GM18511 (cell line): Measurements from ENCODE around the gene RINL.
"Not testable (repeated sequence)": the region's sequence is repeated elsewhere in the genome, so short reads cannot be mapped to it uniquely, and the experiment has no call there.

Experiments
- ATAC-seq: cut with Tn5 transposase; IDR thresholded peaks from one replicate; pipeline ENCODE4 v1.9.1; 2021; ENCODE audit warnings: mild to moderate bottlenecking, moderate library complexity; ENCODE audit not compliant: unreplicated experiment

The RINL gene

DNA sequence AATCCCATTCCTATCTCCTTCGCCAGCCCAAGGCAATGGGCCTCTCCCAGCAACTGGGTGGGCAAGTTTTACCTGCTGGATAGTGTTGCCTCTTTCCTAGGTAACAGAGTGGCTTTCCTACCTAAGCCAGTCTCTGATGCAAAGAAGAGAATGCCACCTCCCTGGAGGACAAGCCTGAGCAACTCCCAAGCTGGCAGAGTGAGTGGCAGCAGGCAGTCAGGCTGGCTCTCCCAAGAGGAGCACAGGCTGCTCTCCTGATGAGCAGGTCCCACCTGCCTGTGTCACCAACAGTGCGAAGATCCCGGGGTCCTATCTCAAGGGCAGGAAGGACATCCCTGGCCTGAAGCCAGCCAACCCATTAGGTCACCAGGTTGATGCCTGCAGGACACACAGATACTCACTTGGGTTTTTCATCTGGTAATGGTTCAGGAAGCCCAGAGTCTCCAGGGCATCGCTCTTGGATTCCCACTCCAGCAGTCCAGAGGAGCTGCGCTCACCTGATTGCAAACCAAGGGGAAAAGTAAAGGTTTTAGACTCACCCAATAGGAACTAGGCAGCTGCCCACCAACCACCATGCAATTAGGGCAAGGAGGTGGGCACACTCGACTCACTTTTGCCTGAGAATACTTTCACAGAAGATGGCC is 41.0 kb downstream of the RINL start:
- ATAC-seq: no peak

DNA sequence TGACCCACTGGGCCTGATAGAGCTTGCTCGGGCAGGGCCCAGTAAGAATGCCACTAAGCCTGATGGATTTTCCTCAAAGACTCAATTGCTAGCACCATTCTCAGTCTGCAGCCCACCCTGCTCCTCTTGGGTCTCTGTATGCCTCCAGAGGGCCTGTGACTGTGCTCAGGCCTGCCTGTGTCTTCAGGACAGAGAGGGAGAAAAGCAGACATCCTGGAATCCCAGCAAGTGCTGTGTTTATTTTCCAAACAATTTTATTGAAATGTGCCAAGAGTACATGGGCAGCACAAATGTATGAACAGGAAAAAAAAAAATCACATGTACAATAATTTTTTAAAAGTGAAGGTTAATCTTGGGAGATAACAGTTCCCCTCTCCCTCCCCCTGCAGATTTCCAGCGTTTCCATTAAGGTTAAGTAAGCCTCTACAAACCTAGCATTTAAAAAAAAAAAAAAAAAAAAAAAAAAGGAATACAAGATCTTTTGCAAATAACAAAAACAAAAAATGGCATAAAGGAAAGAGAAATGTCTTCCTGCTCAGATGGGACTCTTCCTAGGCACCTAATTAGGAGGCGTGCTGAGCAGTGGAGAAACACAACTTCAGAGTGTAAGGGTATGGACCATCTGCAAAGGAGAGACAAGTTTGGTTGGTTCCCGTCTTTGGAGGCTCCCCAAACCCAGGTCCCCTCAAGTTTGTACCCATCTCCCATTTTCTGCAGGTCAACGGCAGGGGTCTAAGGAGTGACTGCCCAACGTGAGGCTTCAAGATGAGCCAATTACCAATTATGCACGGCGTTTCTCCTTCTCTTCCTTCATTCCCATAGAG is 41.7 kb downstream of the RINL start:
- ATAC-seq: no peak

DNA sequence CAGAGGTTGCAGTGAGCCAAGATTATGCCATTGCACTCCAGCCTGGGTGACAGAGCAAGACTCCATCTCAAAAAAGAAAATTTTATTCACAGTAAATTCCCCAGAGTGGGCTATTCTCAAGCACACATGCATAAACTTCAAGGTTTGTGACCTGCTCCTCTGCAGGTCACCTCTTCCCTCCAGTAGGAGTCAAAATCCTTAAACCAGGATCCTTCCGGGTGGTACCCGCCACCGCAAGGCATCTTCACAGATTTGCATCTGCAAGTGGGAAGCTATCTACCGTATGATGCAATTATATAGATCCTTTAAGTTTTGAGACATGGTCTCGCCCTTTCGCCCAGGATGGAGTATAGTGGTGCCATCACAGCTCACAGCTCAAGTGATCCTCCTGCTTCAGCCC is 43.5 kb downstream of the RINL start:
- ATAC-seq: no peak

DNA sequence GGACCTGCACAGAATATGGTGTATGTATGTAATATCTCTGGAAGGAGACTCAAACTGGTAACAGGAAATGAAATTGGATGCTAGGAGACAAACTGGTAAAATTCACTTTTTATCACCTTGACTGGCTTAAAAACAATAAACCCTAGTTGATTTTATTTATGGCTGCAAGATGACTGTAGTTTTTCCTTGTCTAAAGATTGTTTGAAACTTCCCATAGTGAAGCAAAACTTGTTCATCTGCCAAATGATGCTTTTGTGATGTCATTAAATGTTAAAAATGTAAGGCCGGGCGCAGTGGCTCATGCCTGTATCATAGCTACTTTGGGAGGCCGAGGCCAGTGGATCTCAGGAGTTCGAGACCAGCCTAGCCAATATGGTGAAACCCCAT is 44.0 kb downstream of the RINL start:
- no peak for ATAC-seq

- ATAC-seq: no peak
Measured at GRCh38 chr19:38833092-38833425, 45.0 kb downstream of the RINL start.

- peak; percentile 68 for ATAC-seq
Measured at GRCh38 chr19:38831142-38831605, 46.9 kb downstream of the RINL start.

DNA sequence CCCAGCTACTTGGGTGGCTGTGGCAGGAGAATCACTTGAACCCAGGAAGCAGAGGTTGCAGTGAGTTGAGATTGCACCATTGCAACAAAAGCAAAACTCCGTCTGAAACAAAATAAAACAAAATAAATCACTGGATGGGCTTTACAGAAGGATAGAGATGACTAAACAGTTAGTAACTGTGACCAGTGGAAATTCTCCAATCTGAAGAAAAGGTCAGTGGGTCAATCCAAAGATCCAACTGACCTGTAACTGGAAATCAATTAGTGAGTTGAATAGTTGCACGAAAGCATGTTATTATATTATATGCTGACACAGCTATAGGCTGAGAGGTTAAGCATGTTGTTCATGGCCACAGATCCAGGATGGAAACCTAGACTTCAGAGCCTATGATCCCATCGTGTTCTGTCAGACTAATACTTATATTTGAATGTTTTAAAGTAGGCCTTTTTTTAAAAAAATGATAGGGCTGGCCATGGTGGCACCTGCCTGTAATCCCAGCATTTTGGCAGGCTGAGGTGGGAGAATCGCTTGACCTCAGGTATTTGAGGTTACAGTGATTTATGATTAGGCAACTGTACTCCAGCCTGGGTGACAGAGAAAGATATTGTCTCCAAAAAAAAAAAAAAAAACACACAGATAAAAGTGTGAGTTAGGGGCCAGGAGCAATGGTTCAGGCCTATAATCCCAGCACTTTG is 47.9 kb downstream of the RINL start:
- no peak for ATAC-seq

DNA sequence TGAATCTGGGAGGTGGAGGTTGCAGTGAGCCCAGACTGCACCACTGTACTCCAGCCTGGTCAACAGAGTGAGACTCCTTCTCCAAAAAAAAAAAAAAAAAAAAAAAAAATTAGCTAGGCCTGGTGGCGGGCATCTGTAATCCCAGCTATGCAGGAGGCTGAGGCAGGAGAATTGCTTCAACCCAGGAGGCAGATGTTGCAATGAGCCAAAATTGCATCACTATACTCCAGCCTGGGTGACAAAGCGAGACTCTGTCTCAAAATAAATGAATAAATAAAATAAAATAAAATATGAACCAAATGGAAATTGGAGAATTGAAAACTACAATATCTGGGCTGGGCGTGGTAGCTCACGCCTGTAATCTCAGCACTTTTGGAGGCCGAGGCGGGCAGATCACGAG is 48.9 kb downstream of the RINL start:
- not testable (repeated sequence) for ATAC-seq

GRCh38 chr19:38826856-38827551 is 51.1 kb downstream of the RINL start:
- ATAC-seq: no peak

GRCh38 chr19:38825936-38826335 is 52.1 kb downstream of the RINL start:
- not testable (repeated sequence) for ATAC-seq

- not testable (repeated sequence) for ATAC-seq
Measured at GRCh38 chr19:38821230-38821825, 56.7 kb downstream of the RINL start.

- no peak for ATAC-seq
Measured at GRCh38 chr19:38819231-38819920, 58.7 kb downstream of the RINL start.
